Activated naive CD4-positive, alpha-beta T cell treated with anti-CD3 and anti-CD28 coated beads for 36 hours (primary cell): ENCODE data around the gene UGDH. TPM values are rescaled to one million over a fixed set of nuclear protein-coding genes. Genes with fewer than 3 reads are reported as not detected.

Source experiments
- total RNA-seq, 2 experiments: library from RNA; stranded (reverse); gene quantifications; one replicate each; pipeline ENCODE4 v1.2.3, GENCODE V29; 2021

The UGDH gene
- total RNA-seq, 2 experiments from 2014 or later: 11.7 to 14.6 TPM

Other genes with a start within 250 kb of the UGDH start
- gene RFC1, start 161.1 kb downstream of the UGDH start, total RNA-seq: 100 to 1,000 TPM; 109 to 123 TPM
- gene KLB, start 120.5 kb downstream of the UGDH start, total RNA-seq: not detected
- 1,000 to 10,000 TPM; 2,383 to 2,428 TPM for gene RPL9, start 68.5 kb downstream of the UGDH start, total RNA-seq
- 10 to 100 TPM; 30.9 to 31.7 TPM for gene LIAS, start 68.4 kb downstream of the UGDH start, total RNA-seq
- gene SMIM14, start 111.4 kb upstream of the UGDH start, total RNA-seq: 1 to 10 TPM; 2.7 to 3.9 TPM
- gene UBE2K, start 170.7 kb upstream of the UGDH start, total RNA-seq: 10 to 100 TPM; 60.6 to 69.5 TPM